GM19239 (cell line): ENCODE measurements around the gene TAX1BP1.
"Not testable (repeated sequence)": the region's sequence is repeated elsewhere in the genome, so short reads cannot be mapped to it uniquely, and the experiment has no call there.

Source experiments
- DNase-seq: peaks from one replicate; pipeline ENCODE4 v3.0.0; 2011; ENCODE audit warnings: low spot score; ENCODE audit not compliant: insufficient read length
- FAIRE-seq: peaks from 2 replicates; lab custom pipeline; 2011; peaks lifted over from hg19 to GRCh38; lab: Jason Lieb, UNC

The TAX1BP1 gene

DNA sequence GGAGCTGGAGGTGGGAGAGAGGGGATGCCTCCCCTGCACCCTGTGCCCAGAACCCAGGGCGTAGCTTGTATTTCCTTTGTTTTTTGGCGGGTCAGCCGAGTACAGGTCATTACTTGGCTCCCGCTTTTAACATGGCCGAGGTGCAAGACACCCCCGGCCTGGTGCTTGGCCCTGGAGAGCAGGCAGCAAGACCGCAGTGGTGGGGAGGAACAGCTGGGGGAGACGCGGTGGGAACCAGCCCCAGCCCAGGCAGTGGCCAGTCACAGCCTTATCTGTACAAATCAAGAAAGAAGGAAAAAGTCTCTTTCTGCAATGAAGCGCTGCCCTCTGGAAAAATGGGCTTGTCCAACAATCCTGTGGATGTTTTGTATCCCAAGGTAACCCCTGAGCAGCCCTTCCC, 99.1 kb downstream of the TAX1BP1 start:
- DNase-seq (no peak), FAIRE-seq (no peak)

DNA sequence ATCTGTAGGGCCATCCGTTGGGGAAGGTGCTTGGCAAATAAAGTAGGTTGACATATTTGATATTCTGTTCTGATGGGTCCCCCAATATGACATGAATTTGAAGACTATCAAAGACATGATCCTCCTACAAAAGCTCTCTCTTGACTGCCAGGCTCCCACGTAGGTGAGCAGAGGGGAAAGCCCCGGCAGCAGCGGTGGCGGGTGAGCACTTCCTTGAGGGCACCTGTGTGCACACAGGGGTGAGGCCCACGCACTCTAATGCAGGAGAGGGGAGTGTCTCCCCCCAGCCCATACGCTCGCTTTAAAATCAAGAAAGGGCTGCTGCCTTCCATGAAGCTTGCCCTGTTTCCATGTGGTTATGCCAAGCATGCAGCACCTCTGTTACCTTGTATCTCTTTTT, 100.4 kb downstream of the TAX1BP1 start:
- DNase-seq = no peak
- FAIRE-seq = no peak

DNA sequence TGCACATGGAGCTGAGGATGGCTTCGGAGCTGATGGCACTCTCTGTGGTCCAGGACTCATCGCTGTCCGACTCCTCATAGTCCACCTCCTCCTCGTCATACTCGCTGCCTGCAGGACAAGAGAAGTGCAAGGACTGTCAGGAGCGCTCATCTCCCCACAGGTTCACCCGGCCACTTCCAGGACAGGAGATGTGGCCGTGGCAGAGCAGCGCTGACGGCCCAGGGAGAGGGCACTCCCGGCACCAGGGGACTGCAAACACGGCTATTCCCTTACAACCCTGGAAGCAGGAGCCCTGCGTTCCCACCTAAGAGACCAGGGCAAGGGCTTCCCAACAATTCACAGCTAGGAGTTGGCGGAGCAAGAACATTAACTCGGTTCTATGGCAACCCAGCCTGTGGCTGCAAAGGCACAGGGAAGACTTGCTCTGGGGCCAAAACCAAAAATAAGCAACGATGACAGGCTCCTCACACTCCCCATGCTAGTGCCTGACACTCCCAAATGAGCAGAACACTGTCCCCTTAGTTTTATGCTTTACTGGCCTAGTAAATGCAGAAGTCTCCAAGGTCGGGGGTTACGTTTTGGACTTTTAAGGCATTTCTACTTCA, 100.9 kb downstream of the TAX1BP1 start:
- FAIRE-seq (no peak), DNase-seq (no peak)

DNA sequence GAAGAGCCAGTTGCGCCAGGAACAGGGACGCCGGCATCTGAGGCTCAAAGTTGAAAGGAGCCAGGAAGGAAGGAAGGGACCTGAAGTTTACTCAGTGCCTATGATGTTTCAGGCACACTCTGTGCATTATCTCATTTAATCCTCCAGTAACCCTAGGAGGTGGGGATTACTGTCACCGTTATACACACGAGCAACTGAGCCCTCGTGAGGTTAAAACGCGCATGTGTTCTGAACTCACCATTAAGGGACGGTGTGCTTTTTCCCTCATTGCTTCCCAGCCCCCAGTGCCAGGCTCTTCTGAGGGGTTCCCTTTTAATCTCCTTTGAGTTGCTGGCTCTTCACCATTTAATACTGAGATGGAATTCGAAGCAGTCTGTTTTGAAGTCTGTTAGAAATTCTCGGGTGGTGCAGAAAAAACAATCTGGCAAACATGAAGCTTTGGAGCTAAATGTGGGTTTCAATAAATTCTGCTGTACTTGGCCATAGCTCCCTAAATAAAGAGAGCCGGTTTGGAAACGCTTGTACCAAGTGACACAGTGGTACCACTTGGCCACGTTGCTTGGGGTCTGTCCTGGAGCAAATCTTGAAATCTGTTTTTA, 102.2 kb downstream of the TAX1BP1 start:
- no peak for DNase-seq
- no peak for FAIRE-seq

DNA sequence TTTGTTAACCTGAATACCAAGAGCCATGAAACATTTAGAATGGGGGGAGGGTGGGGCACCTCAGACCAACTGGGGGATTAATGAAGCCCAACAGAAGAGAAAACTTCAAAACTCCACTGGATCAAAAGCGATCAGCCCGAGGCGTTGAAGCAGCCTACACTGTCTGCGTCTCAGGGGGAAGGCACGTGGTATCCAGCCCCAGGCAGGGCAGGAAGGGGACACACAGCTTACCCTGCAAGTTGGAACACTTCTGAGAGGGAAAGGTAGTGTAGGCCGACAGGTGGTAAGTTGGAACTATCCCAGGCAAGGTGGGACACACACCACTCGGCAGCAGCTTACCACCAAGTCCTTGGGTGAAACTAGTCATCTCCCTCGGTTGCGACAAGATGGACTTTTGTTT, 102.9 kb downstream of the TAX1BP1 start:
- DNase-seq (no peak), FAIRE-seq (no peak)

DNA sequence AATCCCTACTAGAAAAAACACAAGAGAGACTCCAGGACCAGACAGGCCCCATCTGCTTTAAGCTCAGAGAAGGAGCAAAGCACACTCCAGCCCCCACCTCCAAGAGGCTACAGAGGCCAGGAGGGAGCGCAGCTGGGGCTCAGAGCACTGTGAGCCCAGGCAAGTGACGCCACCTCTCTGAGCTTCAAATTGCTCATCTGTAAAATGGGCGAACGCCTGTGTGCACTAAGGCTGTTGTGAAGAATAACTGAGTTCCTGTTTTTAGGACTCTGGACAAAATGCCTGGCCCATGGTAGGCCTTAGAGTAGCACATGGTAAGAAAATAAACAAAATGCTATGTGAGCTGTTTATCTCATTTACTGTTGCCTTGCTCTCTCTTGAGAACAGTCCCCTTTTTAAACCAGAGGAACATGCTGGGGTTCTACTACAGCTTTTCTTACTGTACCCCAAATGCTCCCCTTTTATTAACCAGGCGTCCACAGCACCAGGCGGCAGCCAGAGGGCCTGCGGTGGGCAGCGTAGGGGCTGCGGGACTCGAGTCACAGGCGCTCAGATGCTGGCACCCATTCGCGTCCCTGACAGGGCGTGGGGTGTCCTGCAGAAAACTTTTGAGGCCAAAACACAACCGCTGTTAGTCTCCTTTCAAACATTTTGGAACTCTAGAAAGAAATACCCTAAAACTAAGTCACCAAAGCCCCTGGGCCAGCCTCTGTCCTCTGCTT, 103.8 kb downstream of the TAX1BP1 start:
- FAIRE-seq (no peak), DNase-seq (no peak)

DNA sequence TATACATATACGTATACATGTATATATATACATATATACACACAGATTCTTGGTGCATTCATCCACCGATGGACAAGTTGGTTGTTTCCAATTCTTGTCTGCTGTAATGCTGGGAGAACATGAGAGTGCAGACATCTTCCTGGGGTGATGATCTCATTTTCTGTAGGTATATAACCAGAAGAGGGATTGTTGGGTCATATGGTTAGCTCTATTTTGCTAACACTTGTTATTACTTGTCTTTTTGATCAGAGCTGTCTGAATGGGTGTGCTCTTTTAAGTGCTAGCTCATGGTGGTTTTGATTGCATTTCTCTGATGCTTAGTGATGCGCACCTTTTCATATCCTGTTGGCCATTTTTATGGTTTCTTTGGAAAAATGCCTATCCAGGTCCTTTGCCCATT, 106.4 kb downstream of the TAX1BP1 start:
- DNase-seq (no peak), FAIRE-seq (no peak)

DNA sequence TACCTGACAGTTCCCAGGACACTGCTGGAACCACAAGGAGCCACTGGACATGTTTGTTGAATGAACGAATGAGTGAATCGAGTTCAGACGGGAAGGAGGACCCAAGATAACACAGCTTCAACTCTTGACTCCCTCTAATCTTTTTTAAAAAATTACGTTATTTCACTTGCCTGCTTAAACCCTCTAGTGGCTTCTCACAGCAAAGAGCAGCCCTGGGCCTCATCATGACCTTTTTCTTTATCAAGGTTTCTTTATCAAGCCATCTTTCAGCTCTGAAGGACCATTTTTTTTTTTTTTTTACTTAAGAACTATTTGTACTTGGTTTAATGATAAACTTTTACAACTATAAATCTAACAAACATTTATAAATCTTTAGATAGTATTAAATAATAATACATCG, 110.6 kb downstream of the TAX1BP1 start:
- DNase-seq = no peak
- FAIRE-seq = no peak

DNA sequence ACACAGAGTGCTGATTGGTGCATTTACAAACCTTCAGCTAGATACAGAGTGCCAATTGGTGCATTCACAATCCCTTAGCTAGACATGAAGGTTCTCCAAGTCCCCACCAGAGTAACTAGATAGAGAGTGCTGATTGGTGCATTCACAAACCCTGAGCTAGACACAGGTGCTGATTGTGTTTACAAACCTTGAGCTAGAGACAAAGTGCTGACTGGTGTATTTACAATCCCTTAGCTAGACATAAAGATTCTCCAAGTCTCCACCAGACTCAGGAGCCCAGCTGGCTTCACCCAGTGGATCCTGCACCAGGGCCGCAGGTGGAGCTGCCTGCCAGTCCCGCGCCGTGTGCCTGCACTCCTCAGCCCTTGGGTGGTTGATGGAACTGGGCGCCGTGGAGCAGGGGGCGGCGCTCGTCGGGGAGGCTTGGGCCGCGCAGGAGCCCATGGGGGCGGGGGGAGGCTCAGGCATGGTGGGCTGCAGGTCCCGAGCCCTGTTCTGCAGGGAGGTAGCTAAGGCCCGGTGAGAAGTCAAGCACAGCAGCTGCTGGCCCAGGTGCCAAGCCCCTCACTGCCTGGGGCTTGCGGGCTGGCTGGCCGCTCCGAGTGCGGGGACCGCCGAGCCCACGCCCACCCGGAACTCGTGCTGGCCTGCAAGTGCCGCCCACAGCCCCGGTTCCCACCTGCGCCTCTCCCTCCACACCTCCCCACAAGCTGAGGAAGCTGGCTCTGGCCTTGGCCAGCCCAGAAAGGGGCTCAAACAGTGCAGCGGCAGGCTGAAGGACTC, 116.9 kb downstream of the TAX1BP1 start:
- not testable (repeated sequence) for DNase-seq, FAIRE-seq

DNA sequence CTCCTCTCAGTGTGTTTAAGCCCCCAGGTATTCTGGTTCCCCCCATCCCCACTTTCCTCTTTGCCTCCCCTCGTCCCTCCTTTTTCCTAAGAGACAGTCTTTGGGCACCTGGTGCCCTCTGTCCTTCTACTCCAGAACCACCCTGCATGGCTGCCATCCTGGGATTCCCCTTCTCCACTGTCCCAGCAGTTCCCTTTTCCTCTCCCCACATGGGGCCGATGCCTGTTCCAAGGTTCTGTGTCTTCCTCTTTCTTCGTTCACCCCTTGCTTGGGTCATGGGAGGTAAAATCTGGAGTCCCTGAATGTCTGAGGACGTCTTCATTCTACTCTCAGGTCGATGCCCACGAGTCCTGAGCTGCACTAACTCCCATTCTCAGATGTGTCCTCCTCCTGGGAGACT, 120.8 kb downstream of the TAX1BP1 start:
- DNase-seq (no peak), FAIRE-seq (no peak)

DNA sequence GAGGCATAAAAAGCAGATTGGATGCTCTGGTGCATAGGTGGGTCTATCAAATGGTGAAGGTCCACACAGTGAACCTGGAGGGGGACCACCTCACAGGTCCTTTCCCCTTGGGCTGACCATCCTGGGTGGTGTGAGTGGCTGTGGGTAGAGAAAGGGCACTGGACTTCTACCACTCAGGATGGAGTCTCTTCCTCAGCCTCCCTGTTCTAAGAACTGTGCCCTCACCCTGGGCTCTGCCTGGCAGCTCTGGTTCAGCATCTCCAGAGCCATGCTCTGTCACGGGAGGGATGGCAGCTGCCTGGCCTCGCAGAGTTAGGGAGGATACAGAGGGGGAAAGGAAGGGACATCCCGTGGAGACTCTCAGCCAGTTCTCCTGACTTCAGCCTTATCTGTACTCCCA, 121.8 kb downstream of the TAX1BP1 start:
- FAIRE-seq (no peak), DNase-seq (no peak)

DNA sequence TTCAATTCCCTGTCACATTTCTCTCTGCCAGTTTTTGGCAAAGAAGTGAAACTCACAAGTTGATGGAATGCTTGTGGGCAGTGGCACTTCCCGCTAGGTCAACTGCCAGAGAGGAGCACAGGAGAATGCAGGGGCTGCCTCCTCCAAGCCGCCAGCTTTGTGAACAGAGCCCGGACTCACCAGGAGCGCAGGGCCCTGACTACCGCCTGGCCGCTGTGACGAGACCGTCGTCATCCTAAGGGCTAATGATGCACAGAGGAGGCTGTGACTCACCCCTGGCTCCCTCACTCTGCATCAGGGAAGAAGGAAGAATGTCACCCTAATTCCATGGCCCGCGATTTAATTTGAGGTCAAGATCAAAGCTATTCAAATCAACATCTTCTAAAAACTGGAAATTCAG, 123.9 kb downstream of the TAX1BP1 start:
- DNase-seq (no peak), FAIRE-seq (no peak)

DNA sequence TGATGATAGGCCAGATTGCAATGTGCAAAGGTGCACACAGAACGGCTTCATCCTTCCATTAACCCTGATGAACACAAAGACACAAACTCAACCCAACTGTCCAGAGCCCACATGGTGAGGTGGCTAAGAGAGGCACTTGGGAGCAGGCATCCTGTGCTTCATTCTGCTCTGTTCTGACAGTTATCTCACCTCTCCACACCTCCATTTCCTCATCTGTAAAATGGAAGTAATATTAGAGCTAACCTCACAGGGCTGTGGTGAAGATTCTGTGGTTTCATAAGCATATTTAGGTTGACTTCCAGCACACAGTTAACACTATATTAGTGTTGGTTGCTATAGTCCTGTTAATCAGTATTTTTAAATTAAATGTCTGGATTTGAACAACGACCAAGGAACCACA, 126.3 kb downstream of the TAX1BP1 start:
- no peak for FAIRE-seq
- no peak for DNase-seq

DNA sequence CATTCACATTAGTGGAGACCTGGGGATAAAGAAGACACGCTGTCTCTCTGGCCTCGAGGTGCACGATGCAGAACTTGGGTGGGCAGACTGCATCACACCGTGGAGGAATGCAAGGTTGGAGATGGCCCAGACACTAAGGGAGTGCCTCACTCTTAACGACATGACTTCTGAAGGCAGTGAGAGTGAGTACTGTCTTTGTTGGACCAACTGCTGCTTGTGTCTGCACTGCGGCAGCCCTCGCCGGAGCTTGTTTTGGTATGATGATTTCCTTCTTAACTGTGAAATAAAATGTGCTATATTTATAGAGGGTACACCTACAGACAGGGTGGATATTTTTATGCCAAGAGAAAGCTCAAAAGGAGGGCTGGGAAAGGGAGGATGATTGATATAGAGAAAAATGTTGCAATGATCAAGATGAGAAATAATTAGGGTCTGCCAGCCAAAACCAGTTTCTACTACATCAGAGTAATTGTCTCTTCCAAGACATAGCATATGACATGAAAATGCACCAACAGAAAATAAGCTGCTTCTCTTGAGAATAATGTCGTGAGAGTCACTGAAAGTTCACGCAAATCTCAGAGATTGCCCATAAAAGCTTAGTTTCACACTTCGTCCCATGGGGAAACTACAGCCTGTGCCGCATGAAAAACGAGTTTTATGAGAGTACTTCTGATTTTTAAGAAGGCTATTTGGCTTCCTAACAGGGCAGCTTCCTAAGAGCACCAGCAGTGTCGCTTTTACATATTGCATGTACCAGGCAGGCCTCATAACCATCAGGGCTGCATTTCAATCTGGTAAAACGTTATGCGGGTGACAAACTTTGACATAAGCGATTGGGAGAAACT, 127.1 kb downstream of the TAX1BP1 start:
- DNase-seq (no peak), FAIRE-seq (no peak)

DNA sequence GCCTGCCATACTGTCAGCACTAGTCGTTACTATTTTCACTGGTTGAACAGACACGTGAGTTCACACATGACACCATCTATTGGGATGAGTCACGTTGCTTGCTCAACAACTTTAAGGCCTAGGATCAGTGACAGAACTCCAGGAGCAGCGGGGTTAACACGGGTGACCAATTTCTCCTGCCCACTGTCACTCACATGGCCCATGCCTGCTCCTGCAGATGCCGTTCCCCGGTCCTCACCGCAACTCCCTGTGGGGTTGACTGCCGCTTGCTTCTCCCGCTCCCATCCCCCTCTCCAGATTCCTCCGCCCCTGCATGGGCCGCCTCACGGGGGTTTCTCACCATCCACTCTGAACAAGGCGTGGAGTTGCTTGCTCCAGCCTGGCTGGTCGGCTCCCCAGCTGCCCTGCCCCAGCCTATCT, 128.2 kb downstream of the TAX1BP1 start:
- no peak for DNase-seq
- FAIRE-seq = no peak

DNA sequence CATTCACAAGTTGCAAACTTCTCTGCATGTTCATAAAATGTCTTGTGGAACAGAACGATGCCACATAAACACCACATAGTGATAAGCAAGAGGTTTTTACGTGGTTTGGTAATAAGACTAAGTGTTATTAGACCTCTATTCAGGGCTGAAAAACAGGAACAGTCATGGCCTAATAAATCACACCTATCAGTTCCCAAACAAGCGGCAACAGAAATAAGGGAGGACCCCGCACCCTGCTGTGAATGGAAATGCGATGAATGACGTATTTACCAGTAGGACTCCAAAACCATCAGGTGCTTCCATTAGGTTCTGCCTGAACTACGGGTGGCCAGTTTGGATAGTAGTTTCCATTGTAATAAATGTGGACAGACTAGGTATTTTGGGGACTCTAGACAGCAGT, 129.1 kb downstream of the TAX1BP1 start:
- FAIRE-seq = no peak

DNA sequence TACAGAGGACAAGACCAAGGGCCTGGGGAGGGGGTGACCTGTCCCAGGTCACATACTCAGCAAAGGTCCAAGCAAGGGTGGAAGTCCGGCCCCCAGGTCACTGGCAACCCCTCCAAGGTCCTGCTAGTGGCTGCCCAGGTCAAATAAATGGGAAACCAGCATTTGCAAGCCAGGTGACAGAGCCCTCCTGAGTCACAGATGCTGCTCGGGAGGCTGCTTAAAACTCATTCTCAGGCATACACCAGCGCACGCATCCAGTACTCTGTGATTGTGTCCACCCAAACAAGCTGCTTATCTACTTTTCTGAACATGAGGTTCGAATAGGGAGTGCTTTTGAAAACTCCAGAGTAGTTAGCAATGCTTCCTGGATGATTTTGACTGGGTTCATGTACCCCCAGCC, 130.6 kb downstream of the TAX1BP1 start:
- FAIRE-seq = no peak
- no peak for DNase-seq

More for the DNA sequence above, 129.1 kb downstream of the TAX1BP1 start:
- DNase-seq = no peak

DNA sequence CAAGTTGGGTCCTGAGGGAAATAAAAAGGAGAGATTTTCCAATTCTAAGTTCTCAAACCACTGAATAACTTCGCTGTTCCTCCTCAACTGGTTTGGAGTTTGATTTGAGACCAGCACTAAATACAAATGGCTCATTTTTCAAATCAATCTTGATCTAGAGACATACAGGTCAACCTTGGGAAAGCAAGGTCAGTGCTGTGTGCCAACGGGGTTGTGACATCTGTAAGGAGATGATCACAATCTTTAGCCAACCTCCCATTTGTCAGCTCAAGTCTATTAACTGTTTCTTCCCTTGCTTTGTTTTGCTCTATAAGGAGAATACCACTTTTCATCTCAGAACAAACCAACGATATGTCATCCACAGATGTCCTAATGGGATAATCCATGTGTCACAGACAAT, 131.1 kb downstream of the TAX1BP1 start:
- FAIRE-seq (no peak), DNase-seq (no peak)

DNA sequence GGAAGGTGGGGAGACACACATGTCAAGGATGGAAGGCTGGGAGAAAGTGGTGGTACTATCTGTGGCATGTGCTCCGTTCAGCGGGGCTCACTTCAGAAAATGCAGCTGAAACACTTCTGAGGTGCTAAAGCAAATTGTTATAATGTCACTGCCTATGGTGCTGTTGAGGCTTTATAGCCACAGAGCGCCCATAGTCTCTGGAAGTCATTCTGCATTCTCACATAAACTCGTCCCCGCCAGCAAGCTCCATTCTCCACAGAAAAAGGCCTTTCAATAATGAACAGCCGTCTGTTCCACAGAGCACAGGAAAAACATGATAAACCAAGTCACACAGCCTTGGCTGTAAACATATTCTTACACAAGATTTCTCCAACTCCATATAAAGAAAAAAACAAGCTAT, 131.9 kb downstream of the TAX1BP1 start:
- DNase-seq (no peak), FAIRE-seq (no peak)
